ENCODE results near the gene FAM151B. TPM values are rescaled to one million over a fixed set of nuclear protein-coding genes. Genes with fewer than 3 reads are reported as not detected.

The FAM151B gene
- total and polyA plus RNA-seq, 2 of the 13 experiments (the other 11 are each of a cell fraction or from before 2014, with no cell fraction given), result 0.61 to 1.0 TPM

- 34% methylated on average over 4 of the region's 4 CpGs for WGBS (ENCODE audit: low lambda C conversion rate)
- ATAC-seq (no peak), DNase-seq (ENCODE audit: low spot score) (no peak), FAIRE-seq (no peak)
- Histone ChIP-seq H3K4me2 (ENCODE audit: low read depth, low read length) (no peak overlapping the region), H3K4me3 (replicated peaks in 1 of 3; ENCODE audit: insufficient read depth in 1 of 3, low read depth in 2 of 3, low read length in 3 of 3) (no peak overlapping the region), H2AFZ (ENCODE audit: low read length) (no peak overlapping the region), H3K27ac (ENCODE audit: extremely low read length, insufficient read depth, low read length) (no peak overlapping the region), H3K79me2 (ENCODE audit: insufficient read depth, low read length) (no peaks in the 10 kb centered on the region), H4K20me1 (ENCODE audit: insufficient read depth, low read length) (no peaks in the 10 kb centered on the region), H3K4me1 (ENCODE audit: insufficient read depth, low read length) (no peaks in the 10 kb centered on the region), H3K9ac (ENCODE audit: insufficient read depth, low read depth, low read length) (no peak overlapping the region), H3K36me3 (replicated peaks in 1 of 2; ENCODE audit: control insufficient read depth in 1 of 2, insufficient read depth in 2 of 2, low read length in 2 of 2) (no peaks in the 10 kb centered on the region), H3K27me3 (ENCODE audit: control insufficient read depth in 1 of 2, insufficient read depth in 2 of 2, low read length in 2 of 2) (peaks cover 2 to 20% of the 10 kb centered on the region in 2 experiments; a peak in 4 of 5 replicates), H3K9me3 (ENCODE audit: low read length) (no peaks in the 10 kb centered on the region)
- no peak for TF ChIP-seq NFIB (CRISPR knock-in tag; IDR thresholded peaks at IDR 0.05; ENCODE audit: borderline replicate concordance)
- TF ChIP-seq NFRKB (IDR thresholded peaks at IDR 0.05), result no peak
- no peak for TF ChIP-seq ZNF552 (CRISPR knock-in tag; IDR thresholded peaks at IDR 0.05; ENCODE audit: borderline replicate concordance)
- TF ChIP-seq HMG20B (CRISPR knock-in tag; conservative IDR thresholded peaks at IDR 0.05), result no peak
- TF ChIP-seq ETV6 (CRISPR knock-in tag; conservative IDR thresholded peaks at IDR 0.05), result no peak
- no peak for TF ChIP-seq MBD4 (IDR thresholded peaks at IDR 0.05; ENCODE audit: borderline replicate concordance, low read length)
- TF ChIP-seq SP2 (CRISPR knock-in tag; IDR thresholded peaks at IDR 0.05), result no peak
- TF ChIP-seq MEIS1 (CRISPR knock-in tag; IDR thresholded peaks at IDR 0.05; ENCODE audit: borderline replicate concordance), result no peak
- TF ChIP-seq AKAP8 (CRISPR knock-in tag; IDR thresholded peaks at IDR 0.05), result no peak
- TF ChIP-seq XBP1 (CRISPR knock-in tag; IDR thresholded peaks at IDR 0.05), result no peak
- no peak for TF ChIP-seq ZNF530 (CRISPR knock-in tag; IDR thresholded peaks at IDR 0.05; ENCODE audit: low read depth)
- no peak for TF ChIP-seq ZNF776 (CRISPR knock-in tag; IDR thresholded peaks at IDR 0.05)
- TF ChIP-seq RARG (CRISPR knock-in tag; IDR thresholded peaks at IDR 0.05; ENCODE audit: low read depth), result no peak
- no peak for TF ChIP-seq KAT7 (CRISPR knock-in tag; IDR thresholded peaks at IDR 0.05; ENCODE audit: borderline replicate concordance)
- no peak for TF ChIP-seq HNRNPLL (IDR thresholded peaks at IDR 0.05; ENCODE audit: low read depth, low read length, poor library complexity, severe bottlenecking)
- ChIA-PET POLR2A (no interaction called here), CTCF (ENCODE audit: low intra/inter-chr PET ratio, low total read pairs) (no interaction called here)
- intact Hi-C loops (cut with micrococcal nuclease; ENCODE audit: unreplicated experiment), result no loop called here
- no TSS peak for BruUV-seq (replicated peaks)
- in situ Hi-C loops (cut with HindIII; ENCODE audit: extremely low pct_ligation_motif_present, low pct_unique_long_range_greater_than_20kb), result no loop called here
Measured at GRCh38 chr5:80559244-80559643, 71.3 kb downstream of the FAM151B start.

Measured in HepG2 (cell line).